AG08396 (cell line): ENCODE measurements around the gene APBB2.

Experiments
- DNase-seq: peaks from one replicate; pipeline ENCODE4 v3.0.0; 2012; ENCODE audit warnings: low spot score, mixed read lengths

APBB2 gene

GRCh38 chr4:41215969-41216293 is 1.6 kb upstream of the APBB2 start:
- DNase-seq = no peak

- no peak for DNase-seq
These were observed 813 bp upstream of the APBB2 start for GRCh38 chr4:41215155-41215554.

GRCh38 chr4:41214825-41215146 is 444 bp upstream of the APBB2 start:
- DNase-seq = no peak

- peak; percentile 38 for DNase-seq
These were observed 662 bp downstream of the APBB2 start for GRCh38 chr4:41213625-41214135.

GRCh38 chr4:41212616-41213203 is 1.6 kb downstream of the APBB2 start:
- DNase-seq = peak; percentile 59

- DNase-seq = no peak
These were observed 2.3 kb downstream of the APBB2 start for GRCh38 chr4:41211951-41212615.

- DNase-seq = no peak
These were observed 4.4 kb downstream of the APBB2 start for GRCh38 chr4:41209901-41210300.

GRCh38 chr4:41209187-41209586 is 5.2 kb downstream of the APBB2 start:
- no peak for DNase-seq

GRCh38 chr4:41207291-41207831 is 7.0 kb downstream of the APBB2 start:
- DNase-seq = no peak

GRCh38 chr4:41205854-41206460 is 8.4 kb downstream of the APBB2 start:
- DNase-seq = no peak

DNA sequence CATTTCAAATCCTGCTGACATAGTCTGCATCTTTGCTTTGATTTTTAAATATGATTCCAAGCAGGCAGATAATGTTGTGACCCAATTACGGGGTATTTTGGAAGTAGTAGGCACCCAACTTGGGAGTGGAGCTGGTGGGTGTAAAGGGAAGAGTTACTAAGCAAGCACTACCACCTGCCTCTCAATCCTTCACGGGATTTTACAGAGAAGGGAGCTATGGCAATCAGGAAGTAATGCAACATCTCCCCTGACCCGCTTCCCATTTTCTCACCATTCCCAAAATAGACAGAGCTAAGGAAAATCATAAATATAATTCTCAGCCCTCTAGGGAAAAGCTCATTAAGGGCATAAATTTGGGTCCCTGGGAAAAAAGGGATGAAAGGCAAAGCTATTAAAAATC is 9.2 kb downstream of the APBB2 start:
- DNase-seq = no peak

GRCh38 chr4:41204400-41204978 is 9.9 kb downstream of the APBB2 start:
- peak; percentile 67 for DNase-seq

DNA sequence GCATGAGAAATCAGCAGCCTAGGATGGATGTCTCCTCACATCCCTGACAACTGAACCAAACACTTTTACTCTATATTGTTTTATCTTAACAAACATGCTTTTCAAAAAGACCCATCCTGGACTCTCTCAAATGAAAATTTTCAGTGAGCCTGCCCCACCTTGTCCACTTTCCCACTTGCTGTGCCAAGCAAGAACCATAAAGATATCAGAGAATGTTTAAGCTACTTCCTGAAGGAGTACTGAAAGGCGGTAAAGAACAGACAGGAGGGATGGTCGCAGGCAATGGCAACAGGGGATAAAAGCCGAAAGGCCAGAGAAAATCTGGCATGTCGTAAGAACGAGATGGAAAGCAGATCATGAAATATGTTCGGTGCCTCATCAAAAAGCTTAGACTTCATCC is 10.5 kb downstream of the APBB2 start:
- DNase-seq = no peak

GRCh38 chr4:41202820-41203568 is 11.3 kb downstream of the APBB2 start:
- DNase-seq = no peak

DNA sequence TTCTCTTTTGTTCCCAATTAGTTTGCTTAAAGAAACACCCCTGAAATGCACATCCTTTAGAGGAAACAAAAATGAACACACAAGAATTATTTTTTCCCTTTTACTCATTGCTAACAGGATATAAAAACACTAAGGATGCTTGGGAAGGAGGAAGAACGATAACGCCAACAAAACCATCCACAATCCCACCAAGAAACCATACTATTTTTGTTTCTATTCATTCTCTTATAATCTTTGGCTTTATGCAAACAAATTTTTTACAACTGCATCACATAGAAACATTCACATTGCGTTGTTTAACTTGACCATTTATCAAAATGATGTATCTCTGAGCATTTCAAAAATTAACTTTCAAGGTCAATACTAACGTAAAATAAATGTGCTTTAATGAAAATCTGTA is 12.0 kb downstream of the APBB2 start:
- DNase-seq = no peak

DNA sequence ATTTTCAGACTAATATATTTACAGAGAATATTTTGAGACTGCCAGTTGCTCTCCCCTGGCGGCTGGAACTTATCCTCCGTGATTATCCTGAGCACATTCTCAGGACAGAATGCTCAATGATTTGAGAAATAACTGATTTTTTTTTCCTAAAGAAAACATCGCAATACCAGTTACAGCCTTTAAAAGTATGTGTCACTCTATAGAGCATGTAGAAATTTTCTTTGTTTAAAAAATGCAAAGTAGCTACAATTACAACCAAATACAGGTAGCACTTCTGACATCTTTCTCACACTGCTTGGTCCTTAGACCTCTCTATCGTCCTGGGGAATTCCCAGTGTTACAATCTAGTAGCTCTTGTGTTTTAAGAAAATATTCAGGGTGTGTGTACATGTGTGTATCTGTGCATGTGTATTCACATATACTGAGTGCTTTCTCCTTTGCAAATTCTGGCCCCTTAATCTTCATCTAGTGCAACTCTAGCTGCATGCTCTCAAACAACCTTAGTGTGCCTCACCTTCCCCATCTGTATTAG is 13.8 kb downstream of the APBB2 start:
- no peak for DNase-seq

DNA sequence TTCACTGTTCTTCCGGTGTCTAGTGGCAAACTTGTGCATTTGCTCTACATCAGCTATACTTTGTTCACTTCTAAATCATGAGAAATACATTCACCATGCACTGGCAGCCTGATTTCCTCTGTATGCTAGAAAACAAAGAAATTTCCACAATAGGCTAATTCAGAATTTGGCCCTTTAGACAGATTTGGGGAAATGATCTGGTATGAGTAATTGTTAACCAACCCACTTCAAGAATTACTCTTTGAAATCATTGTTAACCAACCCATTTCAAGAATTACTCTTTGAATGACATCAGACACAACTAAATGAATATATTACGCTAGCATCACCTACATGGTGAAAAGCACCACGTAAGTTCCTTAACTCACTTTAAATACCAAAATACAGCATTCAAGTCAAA is 14.6 kb downstream of the APBB2 start:
- no peak for DNase-seq

DNA sequence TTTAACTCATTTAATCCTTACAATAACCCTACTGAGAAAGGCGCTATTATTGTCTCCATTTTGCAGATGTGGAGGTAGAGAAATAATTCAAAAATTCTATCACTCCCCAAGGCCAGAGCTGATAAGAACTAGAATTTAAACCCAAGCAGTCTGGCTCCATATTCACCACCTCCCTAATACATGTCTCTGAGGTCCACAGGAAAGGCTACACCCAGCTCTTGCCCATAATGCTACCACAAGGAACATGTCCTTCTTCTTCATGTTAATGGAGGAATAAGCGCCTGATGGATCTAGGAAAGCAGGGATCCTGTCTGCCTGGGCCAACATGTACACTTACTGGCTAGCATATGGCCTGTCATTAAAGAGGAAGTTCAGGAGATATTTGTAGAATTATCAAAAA is 16.3 kb downstream of the APBB2 start:
- DNase-seq = no peak

DNA sequence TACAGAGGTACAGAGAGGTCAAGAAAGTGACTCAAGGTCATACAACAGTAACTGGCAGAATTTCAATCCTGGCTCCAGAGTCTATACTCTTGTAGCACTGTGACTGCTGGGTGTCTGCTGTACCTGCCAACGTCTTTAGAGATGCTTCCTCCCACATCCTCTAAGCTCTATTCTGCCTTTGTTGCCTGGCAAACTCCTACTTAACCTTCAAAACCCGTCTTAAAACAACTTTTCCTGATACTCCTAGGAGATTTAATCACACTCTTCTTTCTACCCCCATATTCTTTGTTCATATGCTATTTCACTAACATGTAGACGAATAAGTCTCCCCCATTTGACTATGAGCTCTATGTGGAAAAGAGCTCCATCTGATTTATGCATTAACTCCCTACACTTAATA is 16.8 kb downstream of the APBB2 start:
- no peak for DNase-seq

DNA sequence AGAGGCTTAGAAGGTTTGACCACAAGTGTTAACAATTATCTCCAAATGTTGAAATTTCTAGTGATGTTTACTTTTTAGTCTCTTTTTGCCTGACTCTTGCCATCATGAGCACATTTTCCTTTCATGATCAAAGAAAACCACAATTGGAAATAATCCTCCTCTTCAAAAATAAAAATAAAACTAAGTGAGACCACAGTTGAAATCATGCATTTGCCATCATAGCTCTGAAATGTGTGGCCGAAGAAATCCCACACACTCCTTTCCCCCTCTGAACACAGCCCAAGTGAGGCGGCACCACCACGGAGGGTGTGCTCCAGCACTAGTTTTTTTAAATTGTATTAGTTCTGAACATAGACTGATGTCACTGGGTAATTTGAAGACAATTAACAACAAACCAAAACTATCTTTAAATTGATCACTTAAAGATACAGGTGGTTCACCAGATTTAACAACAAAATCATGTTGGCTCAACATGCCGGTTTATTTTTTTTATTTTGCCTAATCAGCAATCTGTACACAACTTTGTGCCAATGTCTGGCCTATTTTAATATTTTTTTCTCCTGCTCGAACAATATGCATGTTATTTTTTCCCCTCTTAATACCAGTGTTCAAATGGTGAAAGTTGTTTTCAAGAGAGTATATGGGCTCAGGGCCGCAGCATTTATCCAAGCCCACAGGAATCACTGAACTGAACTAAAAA is 17.6 kb downstream of the APBB2 start:
- DNase-seq = no peak

DNA sequence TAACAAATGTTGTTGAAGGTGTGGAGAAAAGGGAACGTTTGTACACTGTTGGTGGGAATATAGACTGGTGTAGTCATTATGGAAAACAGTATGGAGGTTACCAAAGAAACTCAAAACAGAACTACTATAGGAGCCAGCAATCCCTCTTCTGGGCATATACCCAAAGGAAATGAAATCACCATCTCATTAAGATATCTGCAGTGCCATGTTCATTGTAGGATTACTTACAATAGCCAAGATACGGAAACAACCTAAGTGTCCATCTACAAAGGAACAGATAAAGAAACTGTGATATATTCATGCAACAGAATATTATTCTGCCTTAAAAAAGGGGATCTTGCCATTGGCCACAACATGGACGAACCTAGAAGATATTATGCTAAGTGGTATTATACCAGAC is 22.2 kb downstream of the APBB2 start:
- no peak for DNase-seq

DNA sequence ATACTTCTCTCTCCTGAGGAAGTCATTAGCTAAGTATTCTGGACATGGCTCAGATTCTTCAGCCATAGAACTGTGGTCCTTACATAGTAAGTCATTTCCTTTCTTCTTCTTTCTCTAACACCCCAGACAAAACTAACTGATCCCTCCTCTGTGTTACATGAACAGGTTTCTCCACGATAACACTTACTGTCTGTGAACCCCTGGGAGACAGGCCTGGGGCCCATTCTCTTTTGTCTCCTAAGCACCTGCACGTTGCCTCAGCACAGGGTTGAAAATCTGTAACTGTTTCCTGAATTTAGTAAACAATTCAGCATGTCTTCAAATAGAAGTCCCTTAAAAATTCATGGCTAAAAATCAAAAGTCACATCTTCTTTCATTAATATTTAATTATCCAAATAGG is 24.7 kb downstream of the APBB2 start:
- no peak for DNase-seq
